Measurements from ENCODE around the gene MTHFD1L.
"Not testable (repeated sequence)": the region's sequence is repeated elsewhere in the genome, so short reads cannot be mapped to it uniquely, and the experiment has no call there.

- not testable (repeated sequence) for TF ChIP-seq POLR2A, CTCF (IDR thresholded peaks at IDR 0.05)
Measured at GRCh38 chr6:150854392-150854791, 11.1 kb upstream of the MTHFD1L start.
